Measurements from ENCODE around the gene SLC25A45. TPM values are rescaled to one million over a fixed set of nuclear protein-coding genes. Genes with fewer than 3 reads are reported as not detected.

The SLC25A45 gene
- total and polyA plus RNA-seq, 2 of the 4 experiments (the other 2 are of a cell fraction): 0.72 to 1.2 TPM

DNA sequence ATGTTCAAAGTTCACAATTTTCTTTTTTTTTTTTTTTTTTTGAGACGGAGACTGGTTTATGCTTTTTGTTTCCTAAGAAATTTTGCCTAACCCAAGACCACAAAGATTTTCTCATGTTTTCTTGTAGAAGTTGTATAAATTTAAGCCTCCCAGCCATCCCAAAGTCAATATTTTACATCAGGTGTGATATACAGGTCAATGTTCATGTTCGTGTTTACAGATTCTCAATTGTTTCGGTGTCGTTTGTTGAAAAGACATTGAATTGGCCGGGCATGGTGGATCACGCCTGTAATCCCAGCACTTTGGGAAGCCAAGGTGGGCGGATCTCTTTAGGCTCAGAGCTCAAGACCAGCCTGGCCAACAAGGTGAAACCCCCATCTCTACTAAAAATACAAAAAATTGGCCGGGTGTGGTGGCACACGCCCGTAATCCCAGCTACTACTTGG is 19.4 kb upstream of the SLC25A45 start:
- H3K4ac ChIP-seq (ENCODE audit: low read depth, low read length): no peak overlapping the region
- H3K23ac ChIP-seq (ENCODE audit: low read depth, low read length): no peak overlapping the region
- in situ Hi-C loops (cut with MboI; ENCODE audit: low sequenced_read_pairs): no loop called here
- H4K20me1 ChIP-seq (ENCODE audit: insufficient read depth, low read length): peaks cover 7% of the 10 kb centered on the region
- H4K91ac ChIP-seq (ENCODE audit: insufficient read depth, low read depth, low read length): no peak overlapping the region
- ChIA-PET CTCF (no interaction called here), POLR2A (ENCODE audit: unreplicated experiment) (no interaction called here)
- H3K18ac ChIP-seq (ENCODE audit: low read depth, low read length): no peak overlapping the region
- H3K4me2 ChIP-seq (ENCODE audit: low read depth, low read length): no peak overlapping the region
- H3K79me1 ChIP-seq (ENCODE audit: low read depth in 1 of 2, low read length in 2 of 2): peaks cover 9 to 32% of the 10 kb centered on the region in 2 experiments
- H2AK9ac ChIP-seq (replicated peaks; ENCODE audit: low read depth, low read length, poor library complexity): no peak overlapping the region
- H3K14ac ChIP-seq (replicated peaks; ENCODE audit: low read depth, low read length): no peak overlapping the region
- H3K56ac ChIP-seq (ENCODE audit: extremely low read depth, insufficient read depth, low read length): no peak overlapping the region
- no peak overlapping the region for H2AFZ ChIP-seq (replicated peaks; ENCODE audit: low read length, poor library complexity)
- H3K27me3 ChIP-seq (ENCODE audit: control insufficient read depth, insufficient read depth, low read length): no peaks in the 10 kb centered on the region
- H2BK120ac ChIP-seq (ENCODE audit: low read depth, low read length): no peak overlapping the region
- H2BK15ac ChIP-seq (ENCODE audit: low read depth, low read length): no peak overlapping the region
- intact Hi-C loops (cut with micrococcal nuclease): no loop called here
- H2BK5ac ChIP-seq (ENCODE audit: low read depth, low read length, poor library complexity, severe bottlenecking): no peak overlapping the region
- H3K36me3 ChIP-seq (ENCODE audit: control insufficient read depth, insufficient read depth, low read length): peaks cover 63% of the 10 kb centered on the region
- no peak overlapping the region for H3K9ac ChIP-seq (ENCODE audit: low read depth, low read length)
- BruUV-seq (replicated peaks): no TSS peak
- no peak overlapping the region for H4K8ac ChIP-seq (ENCODE audit: low read depth in 2 of 2, low read length in 2 of 2)
- dilution Hi-C loops (cut with HindIII; ENCODE audit: low sequenced_read_pairs, unreplicated experiment): no loop called here
- DNase-seq (no peak), ATAC-seq (ENCODE audit: low read depth) (no peak)
- no peak overlapping the region for H2BK20ac ChIP-seq (ENCODE audit: low read depth, low read length)
- H4K5ac ChIP-seq (ENCODE audit: low read depth, low read length): no peak overlapping the region
- no peak overlapping the region for H3K27ac ChIP-seq (ENCODE audit: insufficient read depth, low read length)
- H3K9me1 ChIP-seq (ENCODE audit: insufficient read depth, low read length): peaks cover 4% of the 10 kb centered on the region
- no peaks in the 10 kb centered on the region for H3K9me3 ChIP-seq (ENCODE audit: control insufficient read depth, insufficient read depth, low read length)
- H2AK5ac ChIP-seq (ENCODE audit: low read depth, low read length): no peak overlapping the region
- WGBS, 2 experiments (ENCODE audit: extremely low coverage in 2 of 2, insufficient read length in 1 of 2): no CpG with 5 or more reads among the region's 10 CpGs
- H3K4me3 ChIP-seq (ENCODE audit: insufficient read depth, low read depth, low read length): no peak overlapping the region
- TF ChIP-seq, protein P1, sequence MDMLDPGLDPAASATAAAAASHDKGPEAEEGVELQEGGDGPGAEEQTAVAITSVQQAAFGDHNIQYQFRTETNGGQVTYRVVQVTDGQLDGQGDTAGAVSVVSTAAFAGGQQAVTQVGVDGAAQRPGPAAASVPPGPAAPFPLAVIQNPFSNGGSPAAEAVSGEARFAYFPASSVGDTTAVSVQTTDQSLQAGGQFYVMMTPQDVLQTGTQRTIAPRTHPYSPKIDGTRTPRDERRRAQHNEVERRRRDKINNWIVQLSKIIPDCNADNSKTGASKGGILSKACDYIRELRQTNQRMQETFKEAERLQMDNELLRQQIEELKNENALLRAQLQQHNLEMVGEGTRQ (IDR thresholded peaks at IDR 0.05; ENCODE audit: low read depth, low read length): no peak
- TF ChIP-seq RFX5 (IDR thresholded peaks at IDR 0.05; ENCODE audit: low read depth, low read length) (no peak), RCOR1 (IDR thresholded peaks at IDR 0.05; ENCODE audit: insufficient replicate concordance, low read length) (no peak), MAZ (IDR thresholded peaks at IDR 0.05; ENCODE audit: borderline replicate concordance, low read depth, low read length) (no peak), RAD21 (IDR thresholded peaks at IDR 0.05; ENCODE audit: low read length) (no peak), MAFK (IDR thresholded peaks at IDR 0.05; ENCODE audit: low read depth, low read length) (no peak), SMC3 (IDR thresholded peaks at IDR 0.05; ENCODE audit: low read depth, low read length) (no peak)
- H3K4me1 ChIP-seq (ENCODE audit: control insufficient read depth, insufficient read depth, low read length): 0 out of 2 replicates have a peak, but pooled peaks cover 1% of the 10 kb centered on the region
